BE2C (cell line): ENCODE results near the gene L3MBTL3.
"Not testable (repeated sequence)": the region's sequence is repeated elsewhere in the genome, so short reads cannot be mapped to it uniquely, and the experiment has no call there.

Experiments
- DNase-seq: peaks from one replicate; pipeline ENCODE4 v3.0.0-alpha.2; 2020
- H3K27me3 ChIP-seq: fragments of 250-450 bp; sonication (Bioruptor Pico); 2 replicates; pipeline ENCODE4 v1.5.1; 2020; ENCODE audit warnings: mild to moderate bottlenecking
- H3K36me3 ChIP-seq: fragments of 250-450 bp; sonication (Bioruptor Pico); 2 replicates; pipeline ENCODE4 v1.5.1; 2020; ENCODE audit warnings: mild to moderate bottlenecking
- H3K4me1 ChIP-seq: fragments of 250-450 bp; sonication (Bioruptor Pico); 2 replicates; pipeline ENCODE4 v1.5.1; 2020
- H3K4me3 ChIP-seq: 2 replicates; pipeline ENCODE4 v1.5.1; 2011; ENCODE audit warnings: low read depth, low read length
- H3K9me3 ChIP-seq: fragments of 250-450 bp; sonication (Bioruptor Pico); 2 replicates; pipeline ENCODE4 v1.5.1; 2020
- TF ChIP-seq, protein P1 (sequence below): IDR thresholded peaks from 2 replicates; pipeline ENCODE4 v1.5.1; 2012; ENCODE audit warnings: mild to moderate bottlenecking, low read depth, low read length

The L3MBTL3 gene

DNA sequence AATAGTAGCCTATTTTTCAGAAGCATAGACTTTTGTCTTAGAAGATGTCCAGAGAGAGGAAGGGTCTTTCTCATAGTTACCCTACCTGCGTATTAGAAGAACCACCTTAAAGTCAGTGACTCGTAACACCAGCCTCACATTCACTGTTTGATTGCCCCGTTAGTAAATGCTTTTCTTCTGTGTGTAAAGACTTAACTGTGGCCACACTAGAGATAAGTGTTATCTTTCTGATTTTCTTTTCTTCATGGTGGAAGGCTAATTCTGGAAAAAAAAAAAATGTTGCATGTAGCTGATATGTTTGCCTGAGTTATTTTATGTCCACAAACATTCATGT is 120.5 kb downstream of the L3MBTL3 start:
- TF ChIP-seq, protein P1, sequence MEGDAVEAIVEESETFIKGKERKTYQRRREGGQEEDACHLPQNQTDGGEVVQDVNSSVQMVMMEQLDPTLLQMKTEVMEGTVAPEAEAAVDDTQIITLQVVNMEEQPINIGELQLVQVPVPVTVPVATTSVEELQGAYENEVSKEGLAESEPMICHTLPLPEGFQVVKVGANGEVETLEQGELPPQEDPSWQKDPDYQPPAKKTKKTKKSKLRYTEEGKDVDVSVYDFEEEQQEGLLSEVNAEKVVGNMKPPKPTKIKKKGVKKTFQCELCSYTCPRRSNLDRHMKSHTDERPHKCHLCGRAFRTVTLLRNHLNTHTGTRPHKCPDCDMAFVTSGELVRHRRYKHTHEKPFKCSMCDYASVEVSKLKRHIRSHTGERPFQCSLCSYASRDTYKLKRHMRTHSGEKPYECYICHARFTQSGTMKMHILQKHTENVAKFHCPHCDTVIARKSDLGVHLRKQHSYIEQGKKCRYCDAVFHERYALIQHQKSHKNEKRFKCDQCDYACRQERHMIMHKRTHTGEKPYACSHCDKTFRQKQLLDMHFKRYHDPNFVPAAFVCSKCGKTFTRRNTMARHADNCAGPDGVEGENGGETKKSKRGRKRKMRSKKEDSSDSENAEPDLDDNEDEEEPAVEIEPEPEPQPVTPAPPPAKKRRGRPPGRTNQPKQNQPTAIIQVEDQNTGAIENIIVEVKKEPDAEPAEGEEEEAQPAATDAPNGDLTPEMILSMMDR: no peak
- no peak for DNase-seq
- Histone ChIP-seq H3K4me1 (no peaks in the 10 kb centered on the region), H3K36me3 (no peaks in the 10 kb centered on the region), H3K9me3 (no peaks in the 10 kb centered on the region), H3K27me3 (no peaks in the 10 kb centered on the region), H3K4me3 (no peak overlapping the region)

DNA sequence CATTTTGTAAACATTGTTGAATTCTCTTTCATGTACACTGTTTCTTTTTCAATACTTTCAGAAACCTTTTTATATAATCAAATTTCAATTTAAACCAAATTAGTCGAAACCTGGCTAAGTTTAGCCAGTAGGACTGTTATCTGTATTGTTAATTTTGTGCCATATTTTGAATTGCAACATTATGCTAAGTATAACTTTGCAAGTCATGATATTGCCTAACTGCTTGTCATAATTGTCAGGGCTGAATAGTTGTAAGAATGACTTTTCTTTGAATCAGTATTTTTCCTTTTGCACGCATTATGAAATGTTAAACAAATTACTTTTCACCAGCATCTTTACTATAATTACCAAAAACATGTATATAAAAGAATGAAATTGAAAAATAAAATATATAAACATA is 121.7 kb downstream of the L3MBTL3 start:
- no peak overlapping the region for H3K4me3 ChIP-seq
- H3K4me1 ChIP-seq: no peaks in the 10 kb centered on the region
- TF ChIP-seq, protein P1: no peak
- H3K9me3 ChIP-seq: no peaks in the 10 kb centered on the region
- no peaks in the 10 kb centered on the region for H3K27me3 ChIP-seq
- no peak for DNase-seq
- no peaks in the 10 kb centered on the region for H3K36me3 ChIP-seq

DNA sequence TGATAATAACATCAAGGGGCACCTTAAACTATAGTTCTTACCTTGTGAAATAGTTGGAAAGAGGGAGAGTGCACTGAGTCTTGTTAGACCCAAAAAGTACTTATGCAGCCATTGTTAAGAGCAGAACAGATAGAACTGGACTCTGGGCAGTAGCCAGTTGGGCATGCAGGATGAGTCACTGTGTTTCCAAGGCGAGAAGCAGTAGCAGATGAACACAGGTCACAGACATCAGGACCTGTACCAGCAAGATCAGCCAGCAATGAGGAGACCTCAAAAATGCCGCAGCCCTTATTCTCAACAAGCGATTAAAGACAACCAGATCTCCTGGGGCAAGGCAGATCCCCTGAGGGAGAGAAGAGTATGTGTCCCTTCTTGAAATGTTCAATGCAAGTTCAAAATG is 125.3 kb downstream of the L3MBTL3 start:
- H3K4me3 ChIP-seq: no peak overlapping the region
- H3K9me3 ChIP-seq: no peaks in the 10 kb centered on the region
- no peaks in the 10 kb centered on the region for H3K36me3 ChIP-seq
- H3K27me3 ChIP-seq: no peaks in the 10 kb centered on the region
- TF ChIP-seq, protein P1: no peak
- H3K4me1 ChIP-seq: no peaks in the 10 kb centered on the region
- DNase-seq: no peak

DNA sequence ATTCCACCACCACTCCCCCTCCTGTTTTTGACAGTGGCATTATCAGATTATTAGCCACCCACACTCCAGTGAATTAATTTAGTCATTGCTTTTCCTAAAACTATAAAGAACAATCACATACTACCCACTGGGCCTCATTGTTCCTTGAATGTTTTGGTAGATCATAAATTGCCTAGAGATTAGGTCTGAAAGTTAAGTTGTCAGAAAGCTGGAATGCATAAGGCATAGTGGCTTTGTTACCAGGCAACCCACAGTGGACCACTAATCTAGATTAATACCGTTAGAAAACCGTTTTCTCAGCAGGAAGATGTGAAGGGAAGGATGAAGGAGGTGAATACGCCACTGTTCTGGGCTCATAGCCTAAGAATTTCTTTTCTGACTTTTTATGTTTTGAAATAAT is 128.7 kb downstream of the L3MBTL3 start:
- Histone ChIP-seq H3K9me3 (no peaks in the 10 kb centered on the region), H3K36me3 (no peaks in the 10 kb centered on the region), H3K4me1 (no peaks in the 10 kb centered on the region), H3K27me3 (no peaks in the 10 kb centered on the region), H3K4me3 (no peak overlapping the region)
- DNase-seq: no peak
- TF ChIP-seq, protein P1: no peak

DNA sequence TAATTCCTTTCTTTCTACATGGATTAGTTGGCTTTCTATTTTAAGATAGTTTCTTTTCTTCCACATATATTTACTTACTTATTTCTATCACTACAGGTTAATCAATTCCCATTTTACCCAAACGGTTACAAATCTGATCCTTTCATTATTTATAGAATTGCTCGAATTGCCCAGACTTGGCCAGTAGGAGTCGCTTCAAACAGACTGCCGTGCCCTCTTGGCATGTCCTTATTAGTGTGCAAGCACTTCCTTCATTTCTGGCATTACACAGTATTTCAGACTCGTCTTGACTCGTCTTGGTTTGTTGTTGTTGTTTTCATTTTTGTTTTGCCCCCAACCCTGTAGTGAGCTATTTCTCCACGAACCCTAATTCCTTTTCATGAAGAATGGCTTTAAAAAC is 129.8 kb downstream of the L3MBTL3 start:
- no peaks in the 10 kb centered on the region for H3K36me3 ChIP-seq
- H3K4me3 ChIP-seq: no peak overlapping the region
- no peaks in the 10 kb centered on the region for H3K4me1 ChIP-seq
- DNase-seq: peak; percentile 8
- no peaks in the 10 kb centered on the region for H3K9me3 ChIP-seq
- TF ChIP-seq, protein P1: peak; percentile 38
- no peaks in the 10 kb centered on the region for H3K27me3 ChIP-seq

DNA sequence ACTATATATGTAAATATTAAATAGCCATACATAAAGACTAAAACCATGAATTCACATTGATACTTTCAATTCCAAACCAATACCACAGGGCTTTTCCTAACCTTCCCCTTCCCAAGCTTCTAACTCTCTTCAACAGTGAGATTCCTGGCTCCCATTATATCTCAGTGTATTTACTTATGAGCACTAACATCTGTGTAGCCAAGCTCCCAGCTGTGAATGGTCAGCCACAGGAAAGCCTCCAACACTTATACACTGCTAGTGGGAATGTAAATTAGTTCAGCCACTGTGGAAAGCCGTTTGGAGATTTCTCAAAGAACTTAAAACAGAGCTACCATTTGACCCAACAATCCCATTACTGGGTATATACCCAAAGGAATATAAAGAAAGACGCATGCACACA is 130.6 kb downstream of the L3MBTL3 start:
- not testable (repeated sequence) for H3K9me3 ChIP-seq, H3K27me3 ChIP-seq, H3K4me1 ChIP-seq, H3K4me3 ChIP-seq, DNase-seq, H3K36me3 ChIP-seq

DNA sequence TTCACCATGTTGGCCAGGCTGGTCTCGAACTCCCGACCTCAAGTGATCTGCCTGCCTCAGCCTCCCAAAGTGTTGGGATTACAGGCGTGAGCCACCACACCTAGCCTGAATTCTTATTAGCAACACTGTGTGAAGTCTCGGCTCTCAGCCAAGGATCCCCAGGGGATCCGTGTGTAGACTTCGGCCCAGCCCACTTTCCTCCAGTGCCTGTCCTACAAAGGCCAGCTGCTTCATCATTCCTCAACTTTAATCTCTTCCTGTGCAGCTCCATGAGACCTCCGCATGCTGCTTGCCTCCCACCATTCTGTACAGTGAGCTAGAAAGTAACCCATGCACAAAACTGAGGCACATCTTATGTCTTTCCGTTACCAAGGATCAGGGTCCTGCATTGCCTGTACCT is 132.5 kb downstream of the L3MBTL3 start:
- no peaks in the 10 kb centered on the region for H3K4me1 ChIP-seq
- H3K36me3 ChIP-seq: no peaks in the 10 kb centered on the region
- DNase-seq: no peak
- TF ChIP-seq, protein P1: no peak
- no peaks in the 10 kb centered on the region for H3K27me3 ChIP-seq
- H3K9me3 ChIP-seq: no peaks in the 10 kb centered on the region
- no peak overlapping the region for H3K4me3 ChIP-seq
